GM23338 (cell line): ENCODE results near the gene CYBC1. TPM values are rescaled to one million over a fixed set of nuclear protein-coding genes. Genes with fewer than 3 reads are reported as not detected.

ENCODE experiments used
- ATAC-seq: fragments of 200-7000 bp; cut with Tn5 transposase; 3 replicates; pipeline ENCODE4 v1.9.1; 2020
- DNase-seq: peaks from one replicate; pipeline ENCODE4 v3.0.0-alpha.2; 2015; ENCODE audit warnings: low spot score
- H2AFZ ChIP-seq: fragments of 200-600 bp; sonication (generic); 2 replicates; pipeline ENCODE4 v1.8.0; 2016; ENCODE audit warnings: antibody characterized with exemption, mild to moderate bottlenecking, moderate library complexity
- H3F3A ChIP-seq: fragments of 200-600 bp; sonication (generic); replicated peaks from 2 replicates; pipeline ENCODE4 v1.8.0; 2017; ENCODE audit warnings: antibody characterized with exemption, mixed run types, low read depth
- H3K27ac ChIP-seq: fragments of 200-600 bp; sonication (generic); 2 replicates; pipeline ENCODE4 v1.6.1; 2016; ENCODE audit warnings: low read depth
- H3K27me3 ChIP-seq: fragments of 200-600 bp; sonication (generic); 2 replicates; pipeline ENCODE4 v1.8.0; 2016; ENCODE audit warnings: mild to moderate bottlenecking, mixed run types, moderate library complexity; ENCODE audit not compliant: insufficient read depth
- H3K36me3 ChIP-seq: fragments of 200-600 bp; sonication (generic); 2 replicates; pipeline ENCODE4 v1.8.0; 2016; ENCODE audit warnings: mild to moderate bottlenecking; ENCODE audit not compliant: insufficient read depth
- H3K4me1 ChIP-seq: fragments of 200-600 bp; sonication (generic); 2 replicates; pipeline ENCODE4 v1.8.0; 2016; ENCODE audit warnings: mild to moderate bottlenecking, moderate library complexity; ENCODE audit not compliant: insufficient read depth
- H3K4me2 ChIP-seq: fragments of 200-600 bp; sonication (generic); 2 replicates; pipeline ENCODE4 v1.7.1; 2017; ENCODE audit warnings: mixed run types
- H3K4me3 ChIP-seq: fragments of 200-600 bp; sonication (generic); 2 replicates; pipeline ENCODE4 v1.6.1; 2016; ENCODE audit warnings: mixed run types
- H3K79me2 ChIP-seq: fragments of 200-600 bp; sonication (generic); replicated peaks from 2 replicates; pipeline ENCODE4 v1.8.0; 2017; ENCODE audit warnings: mild to moderate bottlenecking; ENCODE audit not compliant: insufficient read depth
- H3K9me2 ChIP-seq: fragments of 200-600 bp; sonication (generic); 2 replicates; pipeline ENCODE4 v1.8.0; 2017; ENCODE audit not compliant: insufficient read depth
- H4K20me1 ChIP-seq: fragments of 200-600 bp; sonication (generic); replicated peaks from 2 replicates; pipeline ENCODE4 v1.8.0; 2017; ENCODE audit warnings: mild to moderate bottlenecking; ENCODE audit not compliant: insufficient read depth
- H3K27ac Mint-ChIP-seq: 2 replicates; pipeline ENCODE4 v1.8.0; 2020; ENCODE audit warnings: inconsistent platforms, mild to moderate bottlenecking, moderate library complexity, mixed read lengths
- H3K27me3 Mint-ChIP-seq: 3 replicates; pipeline ENCODE4 v1.8.0; 2022; ENCODE audit warnings: low read depth, mild to moderate bottlenecking, moderate library complexity, mixed read lengths, inconsistent platforms; ENCODE audit not compliant: insufficient read depth, poor library complexity
- H3K36me3 Mint-ChIP-seq: 3 replicates; pipeline ENCODE4 v1.8.0; 2021; ENCODE audit warnings: low read depth, mild to moderate bottlenecking, inconsistent platforms, moderate library complexity, mixed read lengths
- H3K4me1 Mint-ChIP-seq: 3 replicates; pipeline ENCODE4 v1.8.0; 2020; ENCODE audit warnings: mild to moderate bottlenecking, inconsistent platforms, mixed read lengths
- H3K4me3 Mint-ChIP-seq: 3 replicates; pipeline ENCODE4 v1.8.0; 2021; ENCODE audit warnings: moderate library complexity, mild to moderate bottlenecking, inconsistent platforms, mixed read lengths
- H3K9me3 Mint-ChIP-seq: 3 replicates; pipeline ENCODE4 v1.8.0; 2020; ENCODE audit warnings: moderate library complexity, mild to moderate bottlenecking, inconsistent platforms, mixed read lengths
- NANOG ChIP-seq: IDR thresholded peaks from 2 replicates; pipeline ENCODE4 v1.6.1; 2016; ENCODE audit warnings: antibody characterized with exemption, borderline replicate concordance
- POLR2AphosphoS5 ChIP-seq: IDR thresholded peaks from 2 replicates; pipeline ENCODE4 v1.6.1; 2016; ENCODE audit warnings: antibody characterized with exemption, low read depth
- polyA plus RNA-seq: library from polyadenylated mRNA; unstranded; fragments of >200 nt; fragmentation: Nextera tagmentation; extraction: Ambion mirVana; gene quantifications from 2 replicates; pipeline ENCODE4 v1.2.1, GENCODE V29; 2016
- total RNA-seq: library from RNA; depleted of rRNA; stranded (reverse); fragments of >200 nt; shearing (Covaris generic); gene quantifications from 2 replicates; pipeline ENCODE4 v1.2.3, GENCODE V29; 2014
- TF ChIP-seq, protein P1 (sequence below): IDR thresholded peaks from one replicate; pipeline ENCODE4 v1.6.1; 2018; ENCODE audit warnings: antibody characterized with exemption; ENCODE audit not compliant: unreplicated experiment
- TF ChIP-seq, protein P2 (sequence below): IDR thresholded peaks from 2 replicates; pipeline ENCODE4 v1.6.1; 2016; ENCODE audit warnings: antibody characterized with exemption

CYBC1 gene
- total and polyA plus RNA-seq, 2 experiments from 2014 or later, result 24.7 to 72.4 TPM

DNA sequence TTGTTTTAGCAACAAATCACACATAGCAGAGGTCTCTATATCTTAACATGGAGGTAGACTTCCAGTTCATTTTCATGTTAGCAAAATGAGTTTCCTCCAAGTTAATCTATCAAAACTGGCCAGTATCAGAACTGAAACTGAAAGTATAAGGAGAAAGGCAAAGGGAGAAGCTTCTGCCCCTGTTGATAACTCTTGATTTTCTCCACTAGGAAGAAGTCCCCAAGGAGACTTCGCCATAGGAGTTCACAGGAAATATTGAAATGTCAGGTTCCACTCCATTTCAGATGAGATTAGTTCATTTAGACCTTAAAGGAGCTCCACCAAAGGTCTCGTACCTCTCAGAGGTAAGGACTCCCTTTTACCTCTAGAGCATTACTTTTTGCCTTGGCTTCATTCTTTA lies 31.0 kb downstream of the CYBC1 start:
- no peak overlapping the region for H2AFZ ChIP-seq
- H3K79me2 ChIP-seq, result no peaks in the 10 kb centered on the region
- H3K4me2 ChIP-seq, result peak overlapping the region; percentile 89; the same call in 1 of the 2 replicates
- no peak for DNase-seq
- H3K27ac Mint-ChIP-seq, result no peak overlapping the region
- ATAC-seq, result no peak
- H3K27me3 Mint-ChIP-seq, result peaks cover 13% of the 10 kb centered on the region
- H3K9me3 Mint-ChIP-seq, result peaks cover 25% of the 10 kb centered on the region
- peaks cover 19% of the 10 kb centered on the region for H3K4me1 ChIP-seq
- H3K4me3 Mint-ChIP-seq, result peak overlapping the region; percentile 78
- no peaks in the 10 kb centered on the region for H3K36me3 ChIP-seq
- no peaks in the 10 kb centered on the region for H3K27me3 ChIP-seq
- TF ChIP-seq, protein P1, sequence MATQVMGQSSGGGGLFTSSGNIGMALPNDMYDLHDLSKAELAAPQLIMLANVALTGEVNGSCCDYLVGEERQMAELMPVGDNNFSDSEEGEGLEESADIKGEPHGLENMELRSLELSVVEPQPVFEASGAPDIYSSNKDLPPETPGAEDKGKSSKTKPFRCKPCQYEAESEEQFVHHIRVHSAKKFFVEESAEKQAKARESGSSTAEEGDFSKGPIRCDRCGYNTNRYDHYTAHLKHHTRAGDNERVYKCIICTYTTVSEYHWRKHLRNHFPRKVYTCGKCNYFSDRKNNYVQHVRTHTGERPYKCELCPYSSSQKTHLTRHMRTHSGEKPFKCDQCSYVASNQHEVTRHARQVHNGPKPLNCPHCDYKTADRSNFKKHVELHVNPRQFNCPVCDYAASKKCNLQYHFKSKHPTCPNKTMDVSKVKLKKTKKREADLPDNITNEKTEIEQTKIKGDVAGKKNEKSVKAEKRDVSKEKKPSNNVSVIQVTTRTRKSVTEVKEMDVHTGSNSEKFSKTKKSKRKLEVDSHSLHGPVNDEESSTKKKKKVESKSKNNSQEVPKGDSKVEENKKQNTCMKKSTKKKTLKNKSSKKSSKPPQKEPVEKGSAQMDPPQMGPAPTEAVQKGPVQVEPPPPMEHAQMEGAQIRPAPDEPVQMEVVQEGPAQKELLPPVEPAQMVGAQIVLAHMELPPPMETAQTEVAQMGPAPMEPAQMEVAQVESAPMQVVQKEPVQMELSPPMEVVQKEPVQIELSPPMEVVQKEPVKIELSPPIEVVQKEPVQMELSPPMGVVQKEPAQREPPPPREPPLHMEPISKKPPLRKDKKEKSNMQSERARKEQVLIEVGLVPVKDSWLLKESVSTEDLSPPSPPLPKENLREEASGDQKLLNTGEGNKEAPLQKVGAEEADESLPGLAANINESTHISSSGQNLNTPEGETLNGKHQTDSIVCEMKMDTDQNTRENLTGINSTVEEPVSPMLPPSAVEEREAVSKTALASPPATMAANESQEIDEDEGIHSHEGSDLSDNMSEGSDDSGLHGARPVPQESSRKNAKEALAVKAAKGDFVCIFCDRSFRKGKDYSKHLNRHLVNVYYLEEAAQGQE, result no peak
- no peak for TF ChIP-seq NANOG
- peaks cover 11% of the 10 kb centered on the region for H3K4me1 Mint-ChIP-seq
- H3K27ac ChIP-seq, result no peak overlapping the region
- peaks cover 44% of the 10 kb centered on the region for H3K36me3 Mint-ChIP-seq
- H3K9me2 ChIP-seq, result no peaks in the 10 kb centered on the region
- H3F3A ChIP-seq, result no peaks in the 10 kb centered on the region; the same call in none of the 2 replicates
- H4K20me1 ChIP-seq, result peaks cover 4% of the 10 kb centered on the region; the same call in 1 of the 2 replicates
- H3K4me3 ChIP-seq, result peak overlapping the region; percentile 86; the same call in 1 of the 2 replicates

DNA sequence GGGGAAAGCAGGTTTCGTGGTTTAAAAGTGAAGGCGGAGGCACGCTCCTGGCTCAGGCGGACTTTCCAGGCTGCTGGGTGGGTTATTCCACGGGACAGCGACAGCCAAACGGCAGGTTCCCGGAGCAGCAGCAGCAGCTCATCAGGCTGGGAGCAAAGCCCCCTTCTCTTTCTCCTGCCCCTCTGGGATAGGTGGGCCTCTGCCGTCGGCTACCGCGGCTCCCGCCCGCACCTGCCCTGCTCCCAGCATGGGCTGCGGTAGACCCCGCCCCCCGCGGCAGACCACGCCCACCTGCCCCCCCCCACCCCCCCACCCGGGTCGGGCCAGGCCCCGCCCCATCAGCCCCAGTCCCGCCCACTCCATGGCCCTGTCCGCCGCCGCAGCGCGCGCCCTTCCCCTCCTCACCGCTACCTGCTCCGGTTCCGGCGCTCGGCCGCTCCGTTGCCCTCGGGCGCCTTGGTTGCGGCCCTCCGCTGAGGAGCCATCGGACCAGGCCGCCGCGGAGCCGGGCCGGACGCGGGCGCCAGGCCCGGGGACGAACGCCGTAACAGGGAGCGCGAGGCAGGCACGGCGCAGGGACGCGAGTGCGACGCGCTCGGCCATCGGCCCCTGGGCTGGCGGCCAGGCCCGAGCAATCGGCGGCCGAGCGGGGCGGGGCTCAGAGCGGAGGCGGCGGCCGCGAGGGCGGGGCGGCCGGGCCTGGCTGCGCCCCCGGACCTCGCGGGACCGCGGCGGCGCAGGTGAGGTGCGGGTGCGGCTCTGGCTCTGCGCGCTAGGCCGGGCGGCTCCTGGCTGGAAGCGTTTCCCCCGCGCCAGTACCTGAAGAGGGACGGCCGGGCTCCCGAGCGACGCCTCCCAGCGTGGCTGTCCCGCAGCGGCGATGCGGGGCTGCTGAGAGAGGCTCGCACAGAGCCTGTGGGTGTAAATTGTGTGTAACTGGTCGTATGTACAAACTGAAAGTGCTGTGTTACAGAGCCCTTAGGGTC lies 32.3 kb downstream of the CYBC1 start, which contains the start of the genes HEXD and OGFOD3:
HEXD (plus strand) TSS at position 347 of the 986 bp plus-strand sequence. CDS start 1,453 bp downstream, outside the sequence.
OGFOD3 (minus strand) TSS at position 586 of the 986 bp plus-strand sequence; CDS start at position 485, 101 bp downstream.
- peak within 1 kb of the TSS; percentile 86 for H3K4me3 ChIP-seq
- peaks cover 8% of the 10 kb centered on the region for H4K20me1 ChIP-seq
- no peaks in the 10 kb centered on the region for H3K79me2 ChIP-seq
- Mint-ChIP-seq H3K27ac (no peak within 1 kb of the TSS), H3K36me3 (peaks cover 37% of the 10 kb centered on the region), H3K4me1 (peaks cover 13% of the 10 kb centered on the region), H3K4me3 (peak within 1 kb of the TSS; percentile 78), H3K27me3 (peaks cover 9% of the 10 kb centered on the region), H3K9me3 (peaks cover 25% of the 10 kb centered on the region)
- H3F3A ChIP-seq, result no peaks in the 10 kb centered on the region; the same call in none of the 2 replicates
- H3K27ac ChIP-seq, result no peak within 1 kb of the TSS
- H3K4me1 ChIP-seq, result peaks cover 19% of the 10 kb centered on the region
- H3K9me2 ChIP-seq, result no peaks in the 10 kb centered on the region
- no peaks in the 10 kb centered on the region for H3K27me3 ChIP-seq
- ATAC-seq (peak; percentile 70), DNase-seq (peak; percentile 92)
- peak within 1 kb of the TSS; percentile 95 for H3K4me2 ChIP-seq
- TF ChIP-seq, protein P1, result no peak
- TF ChIP-seq POLR2AphosphoS5, result peak; percentile 89
- TF ChIP-seq, protein P2, sequence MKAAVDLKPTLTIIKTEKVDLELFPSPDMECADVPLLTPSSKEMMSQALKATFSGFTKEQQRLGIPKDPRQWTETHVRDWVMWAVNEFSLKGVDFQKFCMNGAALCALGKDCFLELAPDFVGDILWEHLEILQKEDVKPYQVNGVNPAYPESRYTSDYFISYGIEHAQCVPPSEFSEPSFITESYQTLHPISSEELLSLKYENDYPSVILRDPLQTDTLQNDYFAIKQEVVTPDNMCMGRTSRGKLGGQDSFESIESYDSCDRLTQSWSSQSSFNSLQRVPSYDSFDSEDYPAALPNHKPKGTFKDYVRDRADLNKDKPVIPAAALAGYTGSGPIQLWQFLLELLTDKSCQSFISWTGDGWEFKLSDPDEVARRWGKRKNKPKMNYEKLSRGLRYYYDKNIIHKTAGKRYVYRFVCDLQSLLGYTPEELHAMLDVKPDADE, result no peak; the same call in 1 of the 2 replicates
- H3K36me3 ChIP-seq, result no peaks in the 10 kb centered on the region
- H2AFZ ChIP-seq, result peak within 1 kb of the TSS; percentile 81
